Measurements from ENCODE around the gene ACVR1B.

ACVR1B gene

GRCh38 chr12:51907083-51907855 lies 44.2 kb upstream of the ACVR1B start, which contains the start of gene ACVRL1:
TSS of gene ACVRL1 (plus strand) at chr12:51907504. CDS start at chr12:51912475, 4,971 bp downstream.
- H2AK5ac ChIP-seq (ENCODE audit: low read length) = no peak within 1 kb of the TSS
- H2BK120ac ChIP-seq (ENCODE audit: low read depth, low read length) = no peak within 1 kb of the TSS
- no peak within 1 kb of the TSS for H4K5ac ChIP-seq (ENCODE audit: low read length)
- H3K27me3 ChIP-seq (ENCODE audit: insufficient read depth, low read length, poor library complexity) = no peaks in the 10 kb centered on the region
- no peak within 1 kb of the TSS for H3K23ac ChIP-seq (ENCODE audit: low read length)
- peak within 1 kb of the TSS; percentile 26 for H3K9ac ChIP-seq (ENCODE audit: low read length)
- H3K4ac ChIP-seq (ENCODE audit: low read depth, low read length) = peak within 1 kb of the TSS; percentile 44
- no peak within 1 kb of the TSS for H4K8ac ChIP-seq (ENCODE audit: low read depth, low read length)
- peaks cover 13% of the 10 kb centered on the region for H3K4me1 ChIP-seq (ENCODE audit: control insufficient read depth, low read depth, low read length)
- H3K79me2 ChIP-seq (ENCODE audit: control insufficient read depth, insufficient read depth, low read length) = no peaks in the 10 kb centered on the region
- no peak within 1 kb of the TSS for H2BK5ac ChIP-seq (ENCODE audit: low read length)
- peak within 1 kb of the TSS; percentile 29 for H3K4me2 ChIP-seq (ENCODE audit: low read length)
- no peak within 1 kb of the TSS for H2BK15ac ChIP-seq (replicated peaks; ENCODE audit: low read depth)
- DNase-seq = no peak
- no peak within 1 kb of the TSS for H3K4me3 ChIP-seq (ENCODE audit: low read length)
- no CpG with 5 or more reads among the region's 74 CpGs for WGBS (ENCODE audit: extremely low coverage, insufficient coverage, low lambda C conversion rate)
- H3K36me3 ChIP-seq (ENCODE audit: control insufficient read depth, insufficient read depth, low read length) = no peaks in the 10 kb centered on the region
- H3K27ac ChIP-seq (ENCODE audit: low read depth, low read length) = no peak within 1 kb of the TSS
- peak within 1 kb of the TSS; percentile 16 for H3K18ac ChIP-seq (ENCODE audit: low read length)
- peak within 1 kb of the TSS; percentile 60 for H3K56ac ChIP-seq (ENCODE audit: low read length)
- no peaks in the 10 kb centered on the region for H3K79me1 ChIP-seq (ENCODE audit: low read length)

- no peaks in the 10 kb centered on the region for H3K27me3 ChIP-seq (ENCODE audit: insufficient read depth, low read length, poor library complexity)
- no peak overlapping the region for H3K23ac ChIP-seq (ENCODE audit: low read length)
- no peak overlapping the region for H3K56ac ChIP-seq (ENCODE audit: low read length)
- WGBS (ENCODE audit: extremely low coverage, insufficient coverage, low lambda C conversion rate) = no CpG with 5 or more reads among the region's 7 CpGs
- H3K9ac ChIP-seq (ENCODE audit: low read length) = peak overlapping the region; percentile 26
- no peak overlapping the region for H3K27ac ChIP-seq (ENCODE audit: low read depth, low read length)
- no peaks in the 10 kb centered on the region for H3K79me2 ChIP-seq (ENCODE audit: control insufficient read depth, insufficient read depth, low read length)
- H3K4ac ChIP-seq (ENCODE audit: low read depth, low read length) = no peak overlapping the region
- H3K4me2 ChIP-seq (ENCODE audit: low read length) = peak overlapping the region; percentile 29
- H2BK120ac ChIP-seq (ENCODE audit: low read depth, low read length) = no peak overlapping the region
- DNase-seq = no peak
- H4K8ac ChIP-seq (ENCODE audit: low read depth, low read length) = no peak overlapping the region
- no peak overlapping the region for H3K4me3 ChIP-seq (ENCODE audit: low read length)
- H3K79me1 ChIP-seq (ENCODE audit: low read length) = no peaks in the 10 kb centered on the region
- no peak overlapping the region for H4K5ac ChIP-seq (ENCODE audit: low read length)
- no peak overlapping the region for H2AK5ac ChIP-seq (ENCODE audit: low read length)
- no peak overlapping the region for H3K18ac ChIP-seq (ENCODE audit: low read length)
- H3K4me1 ChIP-seq (ENCODE audit: control insufficient read depth, low read depth, low read length) = peaks cover 13% of the 10 kb centered on the region
- no peaks in the 10 kb centered on the region for H3K36me3 ChIP-seq (ENCODE audit: control insufficient read depth, insufficient read depth, low read length)
- no peak overlapping the region for H2BK15ac ChIP-seq (replicated peaks; ENCODE audit: low read depth)
- H2BK5ac ChIP-seq (ENCODE audit: low read length) = no peak overlapping the region
Observed at GRCh38 chr12:51907856-51908425, 43.6 kb upstream of the ACVR1B start.

- Histone ChIP-seq H3K79me1 (ENCODE audit: low read length) (no peaks in the 10 kb centered on the region), H2BK120ac (ENCODE audit: low read depth, low read length) (no peak overlapping the region), H2AK5ac (ENCODE audit: low read length) (no peak overlapping the region), H2BK5ac (ENCODE audit: low read length) (no peak overlapping the region), H3K27ac (ENCODE audit: low read depth, low read length) (no peak overlapping the region), H3K79me2 (ENCODE audit: control insufficient read depth, insufficient read depth, low read length) (no peaks in the 10 kb centered on the region), H4K8ac (ENCODE audit: low read depth, low read length) (no peak overlapping the region), H3K4me1 (ENCODE audit: control insufficient read depth, low read depth, low read length) (peaks cover 13% of the 10 kb centered on the region), H2BK15ac (replicated peaks; ENCODE audit: low read depth) (no peak overlapping the region), H3K9ac (ENCODE audit: low read length) (no peak overlapping the region), H3K4me2 (ENCODE audit: low read length) (no peak overlapping the region), H3K4me3 (ENCODE audit: low read length) (no peak overlapping the region), H3K23ac (ENCODE audit: low read length) (no peak overlapping the region), H4K5ac (ENCODE audit: low read length) (no peak overlapping the region), H3K18ac (ENCODE audit: low read length) (no peak overlapping the region), H3K56ac (ENCODE audit: low read length) (no peak overlapping the region), H3K36me3 (ENCODE audit: control insufficient read depth, insufficient read depth, low read length) (no peaks in the 10 kb centered on the region), H3K27me3 (ENCODE audit: insufficient read depth, low read length, poor library complexity) (no peaks in the 10 kb centered on the region), H3K4ac (ENCODE audit: low read depth, low read length) (no peak overlapping the region)
- WGBS (ENCODE audit: extremely low coverage, insufficient coverage, low lambda C conversion rate) = no CpG with 5 or more reads among the region's 9 CpGs
- DNase-seq = no peak
Observed at GRCh38 chr12:51908876-51909592, 42.5 kb upstream of the ACVR1B start.

GRCh38 chr12:51910168-51910567 lies 41.3 kb upstream of the ACVR1B start:
- Histone ChIP-seq H4K8ac (ENCODE audit: low read depth, low read length) (no peak overlapping the region), H3K79me2 (ENCODE audit: control insufficient read depth, insufficient read depth, low read length) (no peaks in the 10 kb centered on the region), H2BK15ac (replicated peaks; ENCODE audit: low read depth) (no peak overlapping the region), H3K56ac (ENCODE audit: low read length) (no peak overlapping the region), H2BK5ac (ENCODE audit: low read length) (no peak overlapping the region), H3K4ac (ENCODE audit: low read depth, low read length) (no peak overlapping the region), H4K5ac (ENCODE audit: low read length) (no peak overlapping the region), H3K27me3 (ENCODE audit: insufficient read depth, low read length, poor library complexity) (no peaks in the 10 kb centered on the region), H2BK120ac (ENCODE audit: low read depth, low read length) (no peak overlapping the region), H3K18ac (ENCODE audit: low read length) (no peak overlapping the region), H3K4me3 (ENCODE audit: low read length) (no peak overlapping the region), H3K9ac (ENCODE audit: low read length) (no peak overlapping the region), H3K4me1 (ENCODE audit: control insufficient read depth, low read depth, low read length) (peaks cover 12% of the 10 kb centered on the region), H3K23ac (ENCODE audit: low read length) (no peak overlapping the region), H3K4me2 (ENCODE audit: low read length) (no peak overlapping the region), H2AK5ac (ENCODE audit: low read length) (no peak overlapping the region), H3K36me3 (ENCODE audit: control insufficient read depth, insufficient read depth, low read length) (no peaks in the 10 kb centered on the region), H3K79me1 (ENCODE audit: low read length) (no peaks in the 10 kb centered on the region), H3K27ac (ENCODE audit: low read depth, low read length) (no peak overlapping the region)
- no CpG with 5 or more reads among the region's 6 CpGs for WGBS (ENCODE audit: extremely low coverage, insufficient coverage, low lambda C conversion rate)
- no peak for DNase-seq

GRCh38 chr12:51910691-51911090 lies 40.8 kb upstream of the ACVR1B start:
- H3K23ac ChIP-seq (ENCODE audit: low read length) = no peak overlapping the region
- H3K4me2 ChIP-seq (ENCODE audit: low read length) = no peak overlapping the region
- H4K5ac ChIP-seq (ENCODE audit: low read length) = no peak overlapping the region
- no peaks in the 10 kb centered on the region for H3K36me3 ChIP-seq (ENCODE audit: control insufficient read depth, insufficient read depth, low read length)
- no peak overlapping the region for H2BK5ac ChIP-seq (ENCODE audit: low read length)
- H3K79me2 ChIP-seq (ENCODE audit: control insufficient read depth, insufficient read depth, low read length) = no peaks in the 10 kb centered on the region
- no peak overlapping the region for H2BK15ac ChIP-seq (replicated peaks; ENCODE audit: low read depth)
- H3K56ac ChIP-seq (ENCODE audit: low read length) = no peak overlapping the region
- H3K4me3 ChIP-seq (ENCODE audit: low read length) = no peak overlapping the region
- WGBS (ENCODE audit: extremely low coverage, insufficient coverage, low lambda C conversion rate) = no CpG with 5 or more reads among the region's 3 CpGs
- H3K4me1 ChIP-seq (ENCODE audit: control insufficient read depth, low read depth, low read length) = peaks cover 7% of the 10 kb centered on the region
- H3K27ac ChIP-seq (ENCODE audit: low read depth, low read length) = no peak overlapping the region
- H3K9ac ChIP-seq (ENCODE audit: low read length) = no peak overlapping the region
- H3K79me1 ChIP-seq (ENCODE audit: low read length) = no peaks in the 10 kb centered on the region
- H2BK120ac ChIP-seq (ENCODE audit: low read depth, low read length) = no peak overlapping the region
- DNase-seq = no peak
- H3K18ac ChIP-seq (ENCODE audit: low read length) = no peak overlapping the region
- no peak overlapping the region for H3K4ac ChIP-seq (ENCODE audit: low read depth, low read length)
- no peak overlapping the region for H2AK5ac ChIP-seq (ENCODE audit: low read length)
- no peak overlapping the region for H4K8ac ChIP-seq (ENCODE audit: low read depth, low read length)
- no peaks in the 10 kb centered on the region for H3K27me3 ChIP-seq (ENCODE audit: insufficient read depth, low read length, poor library complexity)

Data from mesendoderm (in vitro differentiated cells).